NOMO-1 treated with DMSO at 0.1 percent for 48 hours (cell line): ENCODE data around the gene ANKHD1.

Experiments used
- DNase-seq: peaks from one replicate; lab custom pipeline; 2025; ENCODE audit not compliant: unreplicated experiment; lab: John Stamatoyannopoulos, UW

Gene ANKHD1

DNA sequence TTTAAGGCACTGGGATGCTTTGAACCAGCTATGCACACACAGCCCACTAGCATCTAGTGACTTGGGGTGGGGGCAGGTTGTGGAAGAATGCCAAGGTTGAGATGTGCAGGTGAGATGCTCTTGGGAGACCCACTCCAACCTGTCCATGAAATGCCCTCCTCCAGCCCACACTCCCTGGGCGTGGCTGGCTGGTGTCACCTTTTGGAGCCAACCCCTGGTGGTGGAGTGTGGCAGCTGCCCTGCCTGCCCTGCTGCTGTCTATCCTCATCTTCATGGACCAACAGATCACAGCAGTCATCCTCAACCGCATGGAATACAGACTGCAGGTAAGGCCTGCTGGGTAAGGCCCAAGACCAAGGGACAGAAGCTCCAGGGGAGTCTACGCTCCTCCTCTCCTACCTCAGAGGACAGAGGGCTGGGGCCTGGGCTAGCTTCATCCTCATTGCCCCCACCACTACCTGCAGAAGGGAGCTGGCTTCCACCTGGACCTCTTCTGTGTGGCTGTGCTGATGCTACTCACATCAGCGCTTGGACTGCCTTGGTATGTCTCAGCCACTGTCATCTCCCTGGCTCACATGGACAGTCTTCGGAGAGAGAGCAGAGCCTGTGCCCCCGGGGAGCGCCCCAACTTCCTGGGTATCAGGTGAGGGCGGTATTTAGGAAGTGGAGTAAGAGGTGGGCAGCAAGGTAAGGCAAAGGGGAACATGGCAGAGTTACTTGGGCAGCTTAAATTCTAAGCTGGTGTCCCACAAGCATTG is 34.2 kb upstream of the ANKHD1 start:
- DNase-seq = no peak

DNA sequence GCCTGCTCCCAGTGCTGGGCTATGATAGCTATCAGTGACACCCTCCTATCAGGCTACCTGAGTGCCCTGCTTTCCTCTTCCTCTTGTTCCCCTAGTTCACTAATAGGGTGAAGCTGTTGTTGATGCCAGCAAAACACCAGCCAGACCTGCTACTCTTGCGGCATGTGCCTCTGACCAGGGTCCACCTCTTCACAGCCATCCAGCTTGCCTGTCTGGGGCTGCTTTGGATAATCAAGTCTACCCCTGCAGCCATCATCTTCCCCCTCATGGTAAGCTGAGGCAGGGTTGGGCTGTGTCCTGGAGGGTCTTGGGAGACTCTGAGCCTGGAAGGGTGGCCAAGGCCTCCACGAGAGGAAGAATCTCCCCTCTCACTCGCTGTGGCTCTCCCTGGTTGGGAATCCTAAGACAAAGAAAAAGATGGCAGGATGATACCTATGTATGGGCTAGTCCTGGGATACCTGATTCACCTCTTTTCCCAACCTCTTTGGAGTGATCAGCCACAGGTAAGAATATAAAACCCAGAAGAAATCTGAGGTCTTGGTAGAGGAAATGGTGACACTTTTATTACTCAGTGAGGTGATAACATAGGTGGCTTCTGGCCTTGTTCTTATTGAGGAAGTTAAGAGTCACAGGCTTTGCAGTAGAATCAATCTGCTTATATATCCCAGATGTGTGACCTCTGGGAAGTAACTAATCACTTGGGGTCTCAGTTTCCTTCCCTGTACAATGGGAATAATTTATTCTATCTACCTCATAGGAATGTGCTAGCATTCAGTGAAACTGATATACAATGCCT is 30.1 kb upstream of the ANKHD1 start:
- no peak for DNase-seq

- no peak for DNase-seq
Observed at GRCh38 chr5:140372971-140373487, 28.6 kb upstream of the ANKHD1 start.

DNA sequence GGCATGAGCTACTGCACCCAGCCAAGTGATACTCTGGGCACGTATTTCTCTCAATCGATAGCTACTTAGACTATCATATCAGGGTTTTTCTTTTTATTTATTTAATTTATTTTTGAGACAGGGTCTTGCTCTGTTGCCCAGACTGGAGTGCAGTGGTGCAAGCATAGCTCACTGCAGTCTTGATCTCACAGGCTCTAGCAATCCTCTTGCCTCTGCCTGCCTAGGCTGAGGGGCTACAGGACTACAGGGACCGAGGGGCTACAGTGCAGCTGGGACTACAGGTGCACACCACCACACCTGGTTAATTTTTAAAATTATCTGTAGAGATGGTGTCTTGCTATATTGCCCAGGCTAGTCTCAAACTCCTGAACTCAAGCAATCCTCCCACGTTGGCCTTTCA is 20.3 kb upstream of the ANKHD1 start:
- no peak for DNase-seq

GRCh38 chr5:140381972-140382371 is 19.7 kb upstream of the ANKHD1 start:
- DNase-seq = no peak

DNA sequence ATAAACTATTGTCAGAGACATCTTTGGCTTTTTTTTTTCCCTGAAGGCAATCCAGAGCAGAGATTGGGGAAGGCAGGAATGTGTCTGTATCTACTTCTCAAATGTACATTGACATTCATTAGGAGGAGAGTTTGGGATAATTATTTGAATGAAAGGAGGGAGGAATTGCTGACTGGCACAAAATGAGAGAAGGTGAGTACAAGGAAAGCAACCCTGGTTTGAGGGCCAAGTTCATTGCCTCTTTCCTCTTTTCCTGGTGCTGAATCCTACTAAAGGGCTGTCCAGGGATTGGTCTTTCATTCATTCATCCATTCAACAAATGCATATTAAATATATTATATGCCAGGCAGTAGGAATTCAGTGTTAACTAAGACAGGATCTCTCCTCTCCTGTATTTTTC is 18.8 kb upstream of the ANKHD1 start:
- DNase-seq = no peak

- no peak for DNase-seq
Observed at GRCh38 chr5:140383300-140383699, 18.3 kb upstream of the ANKHD1 start.

DNA sequence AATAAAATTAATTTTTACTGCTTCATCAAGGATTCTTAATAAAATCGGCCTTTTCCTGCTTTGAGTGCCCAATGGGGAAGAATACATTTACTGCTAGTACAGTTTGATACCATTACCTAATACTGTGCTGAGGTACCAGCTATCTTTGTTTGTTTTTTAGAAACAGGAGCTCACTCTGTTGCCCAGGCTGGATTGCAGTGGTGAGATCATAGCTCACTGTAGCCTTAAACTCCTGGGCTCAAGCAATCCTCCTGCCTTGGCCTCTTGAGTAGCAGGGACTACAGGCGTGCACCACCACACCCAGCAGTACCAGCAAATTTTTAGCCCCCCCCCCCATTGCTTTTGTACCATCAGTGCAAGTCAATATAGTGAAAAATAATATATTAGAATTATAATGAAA is 13.6 kb upstream of the ANKHD1 start:
- DNase-seq = no peak

- peak; percentile 71 for DNase-seq
Observed at GRCh38 chr5:140391312-140391711, 10.3 kb upstream of the ANKHD1 start.

- no peak for DNase-seq
Observed at GRCh38 chr5:140391732-140392131, 9.9 kb upstream of the ANKHD1 start.

DNA sequence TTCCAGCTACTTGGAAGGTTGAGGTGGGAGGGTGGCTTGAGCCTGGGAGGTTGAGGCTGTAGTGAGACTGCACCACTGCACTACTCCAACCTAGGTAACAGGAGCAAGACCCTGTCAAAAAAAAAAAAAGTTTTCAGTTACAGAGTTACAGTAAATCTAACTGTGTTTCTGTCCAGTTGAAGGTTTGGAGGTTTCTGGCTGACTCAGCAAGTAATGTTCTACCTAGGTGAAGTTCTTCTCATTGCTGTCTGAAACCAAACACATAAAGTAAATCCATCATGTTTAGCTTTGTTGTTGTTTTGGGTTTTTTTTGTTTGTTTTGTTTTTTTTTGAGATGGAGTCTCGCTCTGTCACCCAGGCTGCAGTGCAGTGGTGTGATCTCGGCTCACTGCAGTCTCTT is 7.9 kb upstream of the ANKHD1 start:
- DNase-seq = no peak

- DNase-seq = no peak
Observed at GRCh38 chr5:140398379-140398811, 3.2 kb upstream of the ANKHD1 start.

DNA sequence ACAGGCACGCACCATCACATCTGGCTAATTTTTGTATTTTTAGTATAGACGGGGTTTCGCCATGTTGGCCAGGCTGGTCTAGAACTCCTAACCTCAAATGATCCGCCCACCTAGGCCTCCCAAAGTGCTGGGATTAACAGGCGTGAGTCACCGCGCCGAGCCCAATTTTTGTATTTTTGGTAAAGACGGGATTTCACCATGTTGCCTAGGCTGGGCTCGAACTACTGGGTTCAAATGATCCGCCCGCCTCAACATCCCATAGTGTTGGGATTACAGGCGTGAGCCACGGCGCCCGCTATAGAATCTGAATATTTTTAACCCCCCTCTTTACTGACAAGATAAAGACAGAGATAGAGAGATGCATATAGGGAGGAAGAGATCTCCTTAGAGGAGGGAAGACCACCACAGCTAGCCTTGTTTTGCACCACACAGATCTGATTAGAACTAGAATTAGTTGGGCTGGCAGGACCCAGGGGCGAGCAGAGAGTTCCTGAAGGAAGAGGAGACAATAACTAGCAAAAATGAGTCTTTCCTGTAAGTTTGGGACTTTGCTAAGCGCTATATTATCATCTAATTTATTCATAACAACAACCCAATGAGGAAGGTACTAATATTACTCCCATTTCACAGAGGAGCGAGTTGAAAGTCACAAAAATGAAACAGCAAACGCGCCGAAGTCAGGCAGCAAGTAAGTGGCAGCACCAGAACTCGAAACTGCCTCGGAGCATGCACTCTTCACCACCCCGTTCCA is 1.5 kb upstream of the ANKHD1 start:
- no peak for DNase-seq

DNA sequence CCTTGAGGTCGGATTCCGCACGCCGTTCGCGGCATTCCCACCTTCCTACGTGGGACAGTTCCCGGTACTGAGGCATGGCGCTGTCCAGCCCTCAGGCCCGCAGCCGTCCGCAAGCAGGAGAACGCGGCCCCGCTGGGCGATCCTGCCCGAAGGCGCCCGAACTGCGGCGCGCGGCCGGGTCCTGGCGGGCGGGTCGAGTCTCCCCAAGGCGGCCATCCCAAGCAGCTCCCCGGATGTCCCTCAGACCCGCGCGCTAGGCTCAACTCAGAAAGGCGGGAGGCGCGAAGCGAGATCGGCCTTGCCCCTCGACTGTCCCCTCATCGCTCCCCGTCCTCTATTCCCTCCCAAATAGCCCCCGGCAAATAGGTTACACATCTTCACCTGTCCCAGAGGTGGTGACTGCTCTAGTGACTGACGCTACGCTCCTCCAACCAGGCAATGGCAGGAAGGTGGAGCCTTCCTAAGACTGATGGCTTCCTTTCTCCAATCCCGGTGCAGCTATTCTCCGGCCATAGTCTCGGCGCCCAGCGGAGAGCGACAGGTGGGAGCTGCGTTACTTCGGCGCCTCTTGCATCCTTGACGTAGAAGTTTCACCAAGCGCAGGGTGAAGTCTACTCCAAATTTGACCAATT is 787 bp upstream of the ANKHD1 start:
- DNase-seq = peak; percentile 91

DNA sequence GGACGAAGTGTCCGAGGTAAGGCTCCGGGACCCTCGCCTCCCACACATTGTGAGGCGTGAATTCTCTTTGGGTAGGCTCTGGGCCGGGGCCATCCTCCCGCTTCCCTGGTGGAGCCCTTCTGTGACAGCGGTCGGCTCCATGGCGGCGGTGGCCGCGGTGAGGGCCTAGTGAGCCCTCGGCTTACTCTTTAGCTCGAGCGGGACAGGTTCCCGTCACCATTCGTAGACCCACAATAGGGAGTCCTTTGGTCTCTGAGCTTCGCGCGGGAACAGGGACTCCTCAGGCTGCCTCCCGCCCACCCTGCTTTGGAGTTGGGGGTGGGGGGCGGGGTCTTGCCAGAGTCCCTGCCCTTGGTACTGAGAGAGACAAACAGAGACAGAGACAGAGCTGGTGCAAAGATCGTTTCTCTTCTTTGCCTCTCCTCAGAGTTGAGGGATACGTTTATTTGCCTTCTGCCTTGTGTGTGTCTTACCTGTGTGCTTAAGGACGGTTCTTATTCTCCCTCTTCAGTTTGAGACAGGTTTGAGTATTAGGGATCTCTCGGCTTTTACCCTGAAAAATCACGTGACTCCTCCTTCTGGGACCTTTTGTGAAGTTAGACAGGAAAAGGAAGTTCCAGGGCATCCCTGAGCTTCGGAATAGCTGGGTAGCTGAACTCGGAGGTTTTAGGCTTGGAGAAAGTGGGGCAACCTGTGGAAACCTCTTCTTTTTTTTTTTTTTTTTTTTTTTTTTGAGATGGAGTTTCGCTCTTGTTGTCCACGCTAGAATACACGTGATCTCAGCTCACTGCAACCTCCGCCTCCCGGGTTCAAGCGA is 833 bp downstream of the ANKHD1 start:
- peak; percentile 56 for DNase-seq

GRCh38 chr5:140403613-140404012 is 2.0 kb downstream of the ANKHD1 start:
- DNase-seq = no peak

DNA sequence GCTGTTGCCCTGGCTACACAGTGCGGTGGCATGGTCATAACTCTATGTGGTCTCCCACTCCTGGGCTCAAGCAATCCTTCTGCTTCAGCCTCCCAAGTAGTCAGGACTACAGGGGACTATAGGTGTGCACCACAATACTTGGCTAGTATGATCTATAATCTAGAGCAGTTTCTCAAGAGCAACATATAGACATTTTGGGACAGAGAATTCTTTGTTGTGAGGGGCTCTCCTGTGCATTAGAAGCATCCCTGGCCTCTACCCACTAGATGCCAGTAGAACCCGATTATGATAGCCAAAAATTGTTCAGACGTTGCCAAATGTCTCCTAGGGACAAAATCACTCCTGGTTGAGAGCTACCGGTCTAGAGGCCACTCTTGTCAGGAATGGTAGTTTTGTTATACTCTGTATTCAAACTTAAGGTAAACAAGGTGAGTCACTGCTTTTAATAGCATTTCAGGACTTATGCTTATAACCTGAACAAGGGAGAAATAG is 7.2 kb downstream of the ANKHD1 start:
- DNase-seq = no peak

DNA sequence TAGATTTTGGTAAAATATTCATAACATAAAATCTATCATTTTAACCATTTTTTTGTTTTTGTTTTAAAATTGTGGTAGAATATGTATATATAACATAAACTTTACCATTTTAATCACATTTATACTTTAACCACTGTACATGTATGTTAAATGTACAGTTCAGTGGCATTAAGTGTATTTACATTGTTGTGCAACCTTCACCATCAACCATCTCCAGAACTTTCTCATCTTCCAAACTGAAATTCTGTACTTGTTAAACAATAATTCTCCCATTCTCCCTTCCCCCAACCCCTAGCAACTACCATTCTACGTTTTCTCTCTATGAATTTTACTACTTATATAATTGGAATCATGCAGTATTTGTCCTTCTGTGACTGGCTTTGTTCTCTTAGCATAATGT is 11.6 kb downstream of the ANKHD1 start:
- no peak for DNase-seq

DNA sequence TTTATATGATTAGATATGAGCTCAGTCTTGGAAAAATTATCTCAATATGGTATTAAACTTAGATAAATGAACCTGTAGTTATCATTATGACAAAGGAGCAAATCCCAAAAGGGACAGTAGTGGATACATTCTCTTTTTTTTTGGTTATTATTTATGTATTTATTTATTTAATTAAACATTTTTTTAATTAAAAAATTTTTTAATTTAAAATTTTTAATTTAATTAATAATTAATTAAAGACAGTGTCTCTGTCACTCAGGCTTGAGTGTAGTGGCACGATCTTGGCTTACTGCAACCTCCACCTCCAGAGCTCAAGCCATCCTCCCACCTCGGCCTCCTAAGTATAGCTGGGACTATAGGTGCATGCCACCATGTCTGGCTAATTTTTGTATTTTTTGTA is 15.6 kb downstream of the ANKHD1 start:
- no peak for DNase-seq
